K562 (cell line): ENCODE measurements around the gene GANAB. TPM values are rescaled to one million over a fixed set of nuclear protein-coding genes. Genes with fewer than 3 reads are reported as not detected.

Experiments used
- CBFA2T2 ChIP-seq: fragments of 450-650 bp; conservative IDR thresholded peaks from 2 replicates; pipeline ENCODE4 v1.6.1; 2017; ENCODE audit warnings: mild to moderate bottlenecking
- E4F1 ChIP-seq: fragments of 250-450 bp; sonication (Bioruptor Pico); IDR thresholded peaks from 2 replicates; pipeline ENCODE4 v1.5.0; 2021; ENCODE audit warnings: mild to moderate bottlenecking, borderline replicate concordance
- ELF2 ChIP-seq: fragments of 250-450 bp; sonication (Bioruptor Pico); IDR thresholded peaks from 2 replicates; pipeline ENCODE4 v1.5.0; 2021; ENCODE audit warnings: mild to moderate bottlenecking
- EP400 ChIP-seq: fragments of 450-650 bp; IDR thresholded peaks from 2 replicates; pipeline ENCODE4 v1.6.1; 2017; ENCODE audit warnings: antibody characterized with exemption, mild to moderate bottlenecking, moderate library complexity
- FOXJ2 ChIP-seq: fragments of 200-800 bp; sonication (Bioruptor generic); IDR thresholded peaks from 2 replicates; pipeline ENCODE4 v1.6.1; 2016; ENCODE audit warnings: missing genetic modification characterization, missing compliant biosample characterization
- MCM7 ChIP-seq, 2 experiments: fragments of 450-650 bp; IDR thresholded peaks; 2 replicates each; pipeline ENCODE4 v1.6.1; 2016 to 2018
- PRPF4 ChIP-seq: fragments of 200-400 bp; formaldehyde crosslinking; IDR thresholded peaks from one replicate; pipeline ENCODE4 v1.6.1; 2017; ENCODE audit warnings: low read length, low read depth, mild to moderate bottlenecking; ENCODE audit not compliant: insufficient read depth, poor library complexity, severe bottlenecking
- PTBP1 ChIP-seq: fragments of 200-400 bp; formaldehyde crosslinking; IDR thresholded peaks from 2 replicates; pipeline ENCODE4 v1.6.1; 2017; ENCODE audit warnings: low read depth, low read length
- SMARCA5 ChIP-seq: fragments of 450-650 bp; IDR thresholded peaks from 2 replicates; pipeline ENCODE4 v1.6.1; 2016
- SRSF9 ChIP-seq: fragments of 200-400 bp; formaldehyde crosslinking; IDR thresholded peaks from 2 replicates; pipeline ENCODE4 v1.6.1; 2017; ENCODE audit warnings: low read depth, low read length, borderline replicate concordance
- TARDBP ChIP-seq: fragments of 450-650 bp; IDR thresholded peaks from 2 replicates; pipeline ENCODE4 v1.6.1; 2016
- ZBED1 ChIP-seq: IDR thresholded peaks from 2 replicates; pipeline ENCODE4 v1.6.1; 2014
- ZFX ChIP-seq: sonication (generic); formaldehyde crosslinking; IDR thresholded peaks from 2 replicates; pipeline ENCODE4 v1.8.0; 2022; ENCODE audit warnings: mild to moderate bottlenecking, missing genetic modification reagents, moderate library complexity
- ZNF717 ChIP-seq: fragments of 250-450 bp; sonication (Bioruptor Pico); IDR thresholded peaks from 2 replicates; pipeline ENCODE4 v1.5.0; 2021
- polyA plus RNA-seq, 8 experiments: library from polyadenylated mRNA; depleted of rRNA in 4 of 8; stranded (reverse) in 5 of 8; unstranded in 3 of 8; fragments of >200 nt; fragmentation: Nextera tagmentation in 2 of 8; fragmentation: Illumina TruSeq in 1 of 8; extraction: Ambion mirVana in 2 of 8; extraction: Trizol in 1 of 8; gene quantifications; 2 replicates each; pipeline versions ENCODE4 v1.2.1 to v1.2.3, GENCODE V29; 2011 to 2014; ENCODE audit warnings: inconsistent platforms in 1 of 8, missing spikeins in 1 of 8
- total RNA-seq, 7 experiments: library from RNA; depleted of rRNA in 6 of 7; stranded (reverse); fragments of >200 nt in 6 of 7; fragmentation: Illumina TruSeq in 2 of 7; extraction: Trizol in 2 of 7; gene quantifications; 2 replicates each; pipeline versions ENCODE4 v1.2.1 to v1.2.3, GENCODE V29; 2011 to 2021; ENCODE audit warnings: low replicate concordance in 1 of 7
- TF ChIP-seq, protein P1 (sequence below), 2 experiments: fragments of 450-650 bp in 1 of 2; sonication (generic) in 1 of 2; formaldehyde crosslinking in 1 of 2; IDR thresholded peaks; 2 replicates each; pipeline versions ENCODE4 v1.7.1 to v1.9.0; 2016 to 2022; ENCODE audit warnings: inconsistent platforms in 1 of 2, mild to moderate bottlenecking in 1 of 2, missing genetic modification reagents in 1 of 2
- TF ChIP-seq, protein P2 (sequence below): fragments of 450-650 bp; formaldehyde crosslinking; IDR thresholded peaks from 2 replicates; pipeline ENCODE4 v1.4.0; 2020; ENCODE audit warnings: mild to moderate bottlenecking, mixed read lengths

The GANAB gene
- total and polyA plus RNA-seq, 9 of the 15 experiments (the other 6 are each of a cell fraction or from before 2014, with no cell fraction given): 6.5 to 284 (median 161) TPM

GRCh38 chr11:62601372-62602140 is 44.9 kb downstream of the GANAB start, which contains the start of gene MTA2 (continued):
- TF ChIP-seq, protein P1, sequence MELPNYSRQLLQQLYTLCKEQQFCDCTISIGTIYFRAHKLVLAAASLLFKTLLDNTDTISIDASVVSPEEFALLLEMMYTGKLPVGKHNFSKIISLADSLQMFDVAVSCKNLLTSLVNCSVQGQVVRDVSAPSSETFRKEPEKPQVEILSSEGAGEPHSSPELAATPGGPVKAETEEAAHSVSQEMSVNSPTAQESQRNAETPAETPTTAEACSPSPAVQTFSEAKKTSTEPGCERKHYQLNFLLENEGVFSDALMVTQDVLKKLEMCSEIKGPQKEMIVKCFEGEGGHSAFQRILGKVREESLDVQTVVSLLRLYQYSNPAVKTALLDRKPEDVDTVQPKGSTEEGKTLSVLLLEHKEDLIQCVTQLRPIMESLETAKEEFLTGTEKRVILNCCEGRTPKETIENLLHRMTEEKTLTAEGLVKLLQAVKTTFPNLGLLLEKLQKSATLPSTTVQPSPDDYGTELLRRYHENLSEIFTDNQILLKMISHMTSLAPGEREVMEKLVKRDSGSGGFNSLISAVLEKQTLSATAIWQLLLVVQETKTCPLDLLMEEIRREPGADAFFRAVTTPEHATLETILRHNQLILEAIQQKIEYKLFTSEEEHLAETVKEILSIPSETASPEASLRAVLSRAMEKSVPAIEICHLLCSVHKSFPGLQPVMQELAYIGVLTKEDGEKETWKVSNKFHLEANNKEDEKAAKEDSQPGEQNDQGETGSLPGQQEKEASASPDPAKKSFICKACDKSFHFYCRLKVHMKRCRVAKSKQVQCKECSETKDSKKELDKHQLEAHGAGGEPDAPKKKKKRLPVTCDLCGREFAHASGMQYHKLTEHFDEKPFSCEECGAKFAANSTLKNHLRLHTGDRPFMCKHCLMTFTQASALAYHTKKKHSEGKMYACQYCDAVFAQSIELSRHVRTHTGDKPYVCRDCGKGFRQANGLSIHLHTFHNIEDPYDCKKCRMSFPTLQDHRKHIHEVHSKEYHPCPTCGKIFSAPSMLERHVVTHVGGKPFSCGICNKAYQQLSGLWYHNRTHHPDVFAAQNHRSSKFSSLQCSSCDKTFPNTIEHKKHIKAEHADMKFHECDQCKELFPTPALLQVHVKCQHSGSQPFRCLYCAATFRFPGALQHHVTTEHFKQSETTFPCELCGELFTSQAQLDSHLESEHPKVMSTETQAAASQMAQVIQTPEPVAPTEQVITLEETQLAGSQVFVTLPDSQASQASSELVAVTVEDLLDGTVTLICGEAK (IDR thresholded peaks at IDR 0.05): peak; percentile 65
- TF ChIP-seq, protein P1 (CRISPR knock-in tag; IDR thresholded peaks at IDR 0.05): no peak
- TF ChIP-seq CBFA2T2 (no peak), SMARCA5 (no peak), PRPF4 (no peak), E4F1 (CRISPR knock-in tag) (no peak), PTBP1 (no peak), MCM7 (IDR thresholded peaks at IDR 0.05) (no peak), ZNF717 (CRISPR knock-in tag) (no peak), ZBED1 (peak; percentile 19; the same call in 1 of the 2 replicates), EP400 (0 out of 2 replicates have a peak, but pooled peaks have one; percentile 7), TARDBP (no peak), ZFX (CRISPR knock-in tag) (peak; percentile 85), SRSF9 (no peak), ELF2 (CRISPR knock-in tag) (0 out of 2 replicates have a peak, but pooled peaks have one; percentile 27), FOXJ2 (no peak)
- TF ChIP-seq, protein P2, sequence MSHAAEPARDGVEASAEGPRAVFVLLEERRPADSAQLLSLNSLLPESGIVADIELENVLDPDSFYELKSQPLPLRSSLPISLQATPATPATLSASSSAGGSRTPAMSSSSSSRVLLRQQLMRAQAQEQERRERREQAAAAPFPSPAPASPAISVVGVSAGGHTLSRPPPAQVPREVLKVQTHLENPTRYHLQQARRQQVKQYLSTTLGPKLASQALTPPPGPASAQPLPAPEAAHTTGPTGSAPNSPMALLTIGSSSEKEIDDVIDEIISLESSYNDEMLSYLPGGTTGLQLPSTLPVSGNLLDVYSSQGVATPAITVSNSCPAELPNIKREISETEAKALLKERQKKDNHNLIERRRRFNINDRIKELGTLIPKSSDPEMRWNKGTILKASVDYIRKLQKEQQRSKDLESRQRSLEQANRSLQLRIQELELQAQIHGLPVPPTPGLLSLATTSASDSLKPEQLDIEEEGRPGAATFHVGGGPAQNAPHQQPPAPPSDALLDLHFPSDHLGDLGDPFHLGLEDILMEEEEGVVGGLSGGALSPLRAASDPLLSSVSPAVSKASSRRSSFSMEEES (CRISPR knock-in tag): no peak
